SU-DHL-6 (cell line): ENCODE data around the gene ADCY2.

Source experiments
- CTCF ChIP-seq: fragments of 200-600 bp; sonication (generic); IDR thresholded peaks from one replicate; pipeline ENCODE4 v1.5.1; 2017; ENCODE audit warnings: antibody characterized with exemption, mild to moderate bottlenecking, low read length, moderate library complexity; ENCODE audit not compliant: insufficient read depth, poor library complexity, severe bottlenecking
- EZH2phosphoT487 ChIP-seq: fragments of 200-600 bp; sonication (generic), shearing (Covaris generic); conservative IDR thresholded peaks from 2 replicates; pipeline ENCODE4 v1.6.1; 2018; ENCODE audit warnings: mild to moderate bottlenecking, antibody characterized with exemption, low read length, moderate library complexity, mixed read lengths

- TF ChIP-seq EZH2phosphoT487 (no peak), CTCF (no peak)
Measured at GRCh38 chr5:7376871-7377270, 19.1 kb upstream of the ADCY2 start.
